GM12878 (cell line): ENCODE results near the gene USP47. TPM values are rescaled to one million over a fixed set of nuclear protein-coding genes. Genes with fewer than 3 reads are reported as not detected.

Experiments used
- ATAC-seq: fragments of 200-7000 bp; cut with Tn5 transposase; 3 replicates; pipeline ENCODE4 v1.9.1; 2020; ENCODE audit warnings: mild to moderate bottlenecking, moderate library complexity
- BruUV-seq: library from RNA; stranded (reverse); fragments of 400-500 nt; replicated peaks from 2 replicates; lab custom pipeline; 2021; lab: Mats Ljungman, UMichigan
- CTCF ChIA-PET: fragments of 300-600 bp; sonication (Branson Sonifier 250); formaldehyde crosslinking; extraction: SDS; loops from one replicate; lab custom pipeline; 2021; ENCODE audit warnings: inconsistent platforms; lab: Yijun Ruan, JAX
- POLR2A ChIA-PET: fragments of 350-600 bp; formaldehyde crosslinking; extraction: SDS; loops from one replicate; lab custom pipeline; 2021; ENCODE audit warnings: inconsistent platforms; lab: Charles Lee
- RAD21 ChIA-PET: fragments of 300-600 bp; sonication (Branson Sonifier 250); formaldehyde crosslinking; loops from one replicate; lab custom pipeline; 2023; ENCODE audit warnings: antibody characterized with exemption; ENCODE audit not compliant: unreplicated experiment; lab: Charles Lee
- SMC1A ChIA-PET: fragments of 300-600 bp; sonication (Branson Sonifier 250); formaldehyde crosslinking; loops from one replicate; lab custom pipeline; 2023; ENCODE audit not compliant: unreplicated experiment, uncharacterized antibody; lab: Charles Lee
- DNase-seq: peaks from one replicate; pipeline ENCODE4 v3.0.0-alpha.2; 2011; ENCODE audit warnings: low read depth, low spot score
- FAIRE-seq: peaks from 3 replicates; lab custom pipeline; 2011; peaks lifted over from hg19 to GRCh38; lab: Jason Lieb, UNC
- H2AFZ ChIP-seq: 2 replicates; pipeline ENCODE4 v1.6.0; 2011; ENCODE audit warnings: low read depth, low read length, control low read depth; ENCODE audit not compliant: control insufficient read depth
- H3K27ac ChIP-seq: 2 replicates; pipeline ENCODE4 v1.5.1; 2011; ENCODE audit warnings: control low read depth; ENCODE audit not compliant: control insufficient read depth, insufficient read depth
- H3K27me3 ChIP-seq, 2 experiments: replicated peaks in 1 of 2; 2 replicates each; pipeline versions ENCODE4 v1.6.0 to v1.6.1; 2011; ENCODE audit warnings: low read length in 1 of 2; ENCODE audit not compliant: control insufficient read depth in 2 of 2, insufficient read depth in 2 of 2
- H3K36me3 ChIP-seq, 2 experiments: 2 replicates each; pipeline ENCODE4 v1.5.1; 2011; ENCODE audit warnings: low read length in 1 of 2; ENCODE audit not compliant: control insufficient read depth in 2 of 2, insufficient read depth in 2 of 2
- H3K4me1 ChIP-seq: 2 replicates; pipeline ENCODE4 v1.6.1; 2011; ENCODE audit warnings: mild to moderate bottlenecking, low read length, moderate library complexity, mixed read lengths; ENCODE audit not compliant: control insufficient read depth, insufficient read depth
- H3K4me2 ChIP-seq: 2 replicates; pipeline ENCODE4 v1.6.0; 2011; ENCODE audit warnings: control low read depth; ENCODE audit not compliant: control insufficient read depth, insufficient read depth
- H3K4me3 ChIP-seq: fragments of 200-600 bp; sonication (generic); 2 replicates; pipeline ENCODE4 v1.5.1; 2016
- H3K79me2 ChIP-seq: 2 replicates; pipeline ENCODE4 v1.6.0; 2011; ENCODE audit warnings: low read length; ENCODE audit not compliant: control insufficient read depth, insufficient read depth
- H3K9ac ChIP-seq: 2 replicates; pipeline ENCODE4 v1.8.0; 2011; ENCODE audit warnings: low read length, control low read depth, mixed read lengths; ENCODE audit not compliant: control insufficient read depth, insufficient read depth
- H3K9me3 ChIP-seq: replicated peaks from 3 replicates; pipeline ENCODE4 v1.5.1; 2011; ENCODE audit warnings: mild to moderate bottlenecking, low read length; ENCODE audit not compliant: control insufficient read depth, insufficient read depth
- H4K20me1 ChIP-seq: 2 replicates; pipeline ENCODE4 v1.6.0; 2011; ENCODE audit not compliant: control insufficient read depth, insufficient read depth
- EZH2 ChIP-seq: IDR thresholded peaks from 2 replicates; pipeline ENCODE4 v1.6.1; 2012; ENCODE audit warnings: low read depth, mild to moderate bottlenecking, control low read depth, inconsistent platforms, low read length, borderline replicate concordance; ENCODE audit not compliant: control insufficient read depth
- FOS ChIP-seq: IDR thresholded peaks from 3 replicates; pipeline ENCODE4 v1.6.1; 2011; ENCODE audit warnings: borderline replicate concordance; ENCODE audit not compliant: insufficient read length; ENCODE audit errors: extremely low read depth
- MLLT1 ChIP-seq: fragments of 450-650 bp; IDR thresholded peaks from 2 replicates; pipeline ENCODE4 v1.6.1; 2016; ENCODE audit warnings: mild to moderate bottlenecking
- MYC ChIP-seq: IDR thresholded peaks from 2 replicates; pipeline ENCODE4 v1.6.1; 2011; ENCODE audit warnings: mild to moderate bottlenecking, low read length, moderate library complexity, inconsistent platforms; ENCODE audit not compliant: insufficient read depth, insufficient replicate concordance, insufficient read length, severe bottlenecking
- RAD21 ChIP-seq: IDR thresholded peaks from 2 replicates; pipeline ENCODE4 v1.6.1; 2011; ENCODE audit warnings: mild to moderate bottlenecking, low read depth, low read length, moderate library complexity; ENCODE audit not compliant: insufficient read depth
- RUNX3 ChIP-seq: IDR thresholded peaks from 2 replicates; pipeline ENCODE4 v1.6.1; 2012; ENCODE audit warnings: low read length, inconsistent platforms
- SIX5 ChIP-seq: IDR thresholded peaks from 2 replicates; pipeline ENCODE4 v1.6.1; 2011; ENCODE audit warnings: mild to moderate bottlenecking, low read depth, low read length, moderate library complexity; ENCODE audit not compliant: severe bottlenecking
- SMC3 ChIP-seq: IDR thresholded peaks from 2 replicates; pipeline ENCODE4 v1.6.1; 2011; ENCODE audit warnings: low read length, improper control_type of control experiment, borderline replicate concordance
- SREBF1 ChIP-seq: IDR thresholded peaks from 2 replicates; pipeline ENCODE4 v1.6.1; 2012; ENCODE audit warnings: mild to moderate bottlenecking, low read length
- STAT1 ChIP-seq: fragments of 450-650 bp; conservative IDR thresholded peaks from 2 replicates; pipeline ENCODE4 v1.6.1; 2014; ENCODE audit warnings: antibody characterized with exemption, mild to moderate bottlenecking
- TAF1 ChIP-seq: IDR thresholded peaks from 2 replicates; pipeline ENCODE4 v1.6.1; 2011; ENCODE audit warnings: mild to moderate bottlenecking, low read depth, low read length, borderline replicate concordance
- ZBTB11 ChIP-seq: fragments of 450-650 bp; formaldehyde crosslinking; IDR thresholded peaks from 2 replicates; pipeline ENCODE4 v1.5.0; 2022; ENCODE audit warnings: mild to moderate bottlenecking, missing genetic modification characterization
- WGBS: methylation state at CpG from one replicate; pipeline ENCODE4 v1.1.6; 2016; ENCODE audit warnings: low lambda C conversion rate; ENCODE audit not compliant: insufficient replicate concordance, insufficient coverage; ENCODE audit errors: missing lambda C conversion rate; 5-methylcytosine and 5-hydroxymethylcytosine counted together
- in situ Hi-C: fragments of 300-500 bp; cut with MboI; formaldehyde crosslinking; loops from 9 replicates; pipeline ENCODE4 v1.14.3; 2018; ENCODE audit warnings: mixed read lengths
- intact Hi-C: fragments of 100-400 bp; cut with micrococcal nuclease; formaldehyde crosslinking; loops from one replicate; pipeline ENCODE4 v1.14.2; 2022; ENCODE audit not compliant: unreplicated experiment
- polyA plus RNA-seq, 11 experiments: library from polyadenylated mRNA; depleted of rRNA in 4 of 11; unstranded in 6 of 11; stranded (reverse) in 5 of 11; fragments of >200 nt; fragmentation: Nextera tagmentation in 4 of 11; fragmentation: Illumina TruSeq in 1 of 11; extraction: Ambion mirVana in 4 of 11; extraction: Trizol in 1 of 11; gene quantifications; 1 replicate in 1 of 11; 2 replicates in 10 of 11; pipeline versions ENCODE4 v1.2.1 to v1.2.3, GENCODE V29; 2011 to 2016; ENCODE audit warnings: inconsistent platforms in 2 of 11, missing spikeins in 2 of 11, low read depth in 1 of 11
- total RNA-seq, 4 experiments: library from RNA; depleted of rRNA in 3 of 4; stranded (reverse); fragments of >200 nt in 3 of 4; fragmentation: Illumina TruSeq in 1 of 4; extraction: Trizol in 1 of 4; gene quantifications; 2 replicates each; pipeline versions ENCODE4 v1.2.1 to v1.2.3, GENCODE V29; 2013 to 2021

Gene USP47
- total and polyA plus RNA-seq, 10 of the 15 experiments (the other 5 are each of a cell fraction or from before 2014, with no cell fraction given): 13.9 to 54.0 (median 31.6) TPM

- BruUV-seq: no TSS peak
These were observed 68.8 kb downstream of the USP47 start for GRCh38 chr11:11910541-11910940.

More at GRCh38 chr11:11910541-11910940, 68.8 kb downstream of the USP47 start:
- no peaks in the 10 kb centered on the region for H3K79me2 ChIP-seq
- H4K20me1 ChIP-seq: no peaks in the 10 kb centered on the region
- intact Hi-C loops: no loop called here
- no peaks in the 10 kb centered on the region for H3K4me1 ChIP-seq
- H3K27ac ChIP-seq: no peak overlapping the region
- no peak overlapping the region for H2AFZ ChIP-seq
- H3K36me3 ChIP-seq: peaks cover 3 to 4% of the 10 kb centered on the region in 2 experiments
- FAIRE-seq: no peak
- POLR2A ChIA-PET: no interaction called here
- SMC1A ChIA-PET: interaction anchor here (2.3 kb wide), 1 partner anchor 11 kb away, joined by 5 read pairs; no protein-coding TSS in a partner anchor
- H3K4me3 ChIP-seq: no peak overlapping the region
- H3K4me2 ChIP-seq: no peak overlapping the region
- no peaks in the 10 kb centered on the region for H3K27me3 ChIP-seq
- no peak overlapping the region for H3K9ac ChIP-seq
- DNase-seq: no peak
- ATAC-seq: no peak
- TF ChIP-seq RAD21 (no peak), ZBTB11 (no peak), STAT1 (no peak), SREBF1 (no peak), EZH2 (no peak), FOS (no peak), SIX5 (no peak), SMC3 (no peak), MLLT1 (no peak), MYC (no peak), RUNX3 (no peak), TAF1 (no peak)
- TF ChIP-seq, all 136 proteins: peak for 0
- H3K9me3 ChIP-seq: no peaks in the 10 kb centered on the region
- 87% methylated on average over 2 of the region's 2 CpGs for WGBS
- CTCF ChIA-PET: no interaction called here
- RAD21 ChIA-PET: no interaction called here
- in situ Hi-C loops: no loop called here
